HK-2 (cell line): Measurements from ENCODE around the gene COL13A1.

Experiments
- DNase-seq: peaks from one replicate; pipeline ENCODE4 v3.0.0-alpha.2; 2018; ENCODE audit not compliant: unreplicated experiment

Gene COL13A1

DNA sequence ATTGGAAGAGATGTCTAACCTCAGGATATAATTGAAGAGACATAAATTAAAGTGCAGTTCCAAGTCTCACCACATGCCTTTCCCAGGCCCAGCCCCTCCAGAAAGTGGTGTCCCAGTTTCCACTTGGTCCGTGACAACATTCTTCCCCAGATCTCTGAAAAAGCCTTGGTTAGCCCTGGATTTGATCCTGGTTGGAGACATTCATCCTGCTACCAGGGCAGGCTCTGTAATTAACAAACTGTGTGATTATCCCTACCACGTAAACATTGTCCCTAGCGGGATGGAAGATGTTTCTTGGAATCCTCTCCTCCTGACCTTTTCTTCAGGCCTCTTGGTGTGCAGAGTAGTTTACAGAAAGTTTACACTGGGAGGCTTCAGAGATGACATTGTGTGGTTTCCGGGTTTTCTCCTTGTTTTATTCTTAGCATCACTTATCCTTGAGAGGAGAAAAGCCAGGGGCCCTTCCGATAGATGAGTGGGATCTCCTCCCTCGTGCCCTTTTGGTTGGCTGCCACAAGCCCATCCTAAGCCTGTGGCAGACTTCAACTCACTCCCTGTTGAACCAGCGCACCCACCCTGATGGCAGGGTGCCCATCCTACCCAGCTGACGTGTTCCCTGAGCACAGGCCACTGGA, 83.8 kb downstream of the COL13A1 start:
- DNase-seq: no peak

DNA sequence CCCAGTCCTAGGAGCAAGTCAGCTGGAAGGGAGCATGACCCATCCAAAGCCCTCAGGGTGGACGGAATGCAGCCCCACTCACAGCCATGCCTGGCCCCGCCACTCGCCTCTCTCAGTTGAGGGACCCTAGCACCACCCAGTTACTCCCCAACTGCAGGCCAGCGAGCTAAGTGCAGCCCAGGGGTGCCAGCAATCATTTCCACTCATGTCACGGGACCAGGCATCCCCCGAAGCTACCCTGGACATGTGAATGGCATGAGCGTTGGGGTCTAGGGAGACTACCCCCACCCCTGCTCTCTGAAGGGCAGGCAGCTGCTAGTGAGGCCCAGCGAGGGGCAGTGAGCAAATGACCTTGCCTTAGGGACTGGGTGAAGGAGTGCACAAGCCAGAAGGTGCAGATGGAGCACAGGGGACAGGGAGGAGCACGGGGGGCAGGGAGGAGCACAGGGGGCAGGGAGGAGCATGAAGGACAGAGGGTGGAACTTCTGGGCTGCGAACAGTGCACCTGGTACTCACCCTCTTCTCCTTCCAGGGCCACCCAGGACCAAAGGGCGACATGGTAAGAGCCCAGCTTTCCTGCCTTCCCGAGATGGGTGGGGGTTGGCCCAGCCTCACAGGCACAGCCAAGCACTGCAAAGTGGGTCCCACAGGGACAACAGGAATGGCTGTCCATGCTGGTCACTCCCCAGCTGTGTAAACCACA, 87.3 kb downstream of the COL13A1 start:
- no peak for DNase-seq

GRCh38 chr10:69890065-69890847, 88.5 kb downstream of the COL13A1 start:
- no peak for DNase-seq

DNA sequence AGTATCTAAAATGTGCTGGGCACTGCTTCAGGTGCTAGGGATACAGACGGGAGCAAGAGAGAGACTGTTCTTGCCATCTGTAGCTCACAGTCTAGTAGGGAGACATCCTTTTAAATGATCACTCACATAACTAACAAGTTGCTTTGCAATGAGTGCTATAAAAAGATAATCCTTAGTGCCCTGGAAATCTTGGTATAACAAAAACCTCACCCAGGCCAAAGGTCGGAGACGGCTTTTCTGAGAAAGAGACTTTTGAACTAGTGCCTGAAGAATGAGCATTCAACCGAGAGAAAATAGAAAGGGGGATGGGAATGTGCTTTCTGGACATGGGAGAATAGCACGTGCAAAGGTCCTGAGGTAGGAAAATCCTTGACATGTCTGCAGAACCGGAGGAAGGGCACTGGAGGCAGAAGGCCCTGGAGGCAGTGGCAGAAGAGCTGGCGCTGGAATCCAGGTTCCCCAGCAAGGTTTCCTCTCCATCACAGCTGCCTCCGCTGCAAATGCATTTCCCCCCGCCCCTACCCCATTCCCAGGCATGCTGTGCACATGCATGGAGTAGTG, 89.4 kb downstream of the COL13A1 start:
- no peak for DNase-seq

DNA sequence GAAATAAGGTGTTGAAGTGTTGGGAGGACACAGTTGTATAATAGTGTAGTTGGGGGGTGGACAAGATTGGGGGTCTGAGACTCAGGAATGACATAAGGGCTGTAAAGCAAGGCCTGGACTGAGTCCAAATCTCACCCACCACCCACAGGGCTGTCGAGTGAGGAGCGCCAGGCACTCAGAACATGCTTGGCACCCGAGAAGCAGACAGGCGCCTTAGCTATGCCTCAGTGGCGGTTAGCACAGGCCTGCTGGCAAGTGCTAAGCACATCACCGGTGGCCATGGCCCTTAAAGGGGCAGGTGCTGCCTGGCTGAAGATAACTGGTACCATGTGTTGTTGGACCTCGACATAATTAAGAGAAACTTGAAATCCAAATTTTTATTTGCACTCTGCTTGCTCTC, 90.7 kb downstream of the COL13A1 start:
- DNase-seq: no peak

GRCh38 chr10:69892816-69893215, 91.1 kb downstream of the COL13A1 start:
- DNase-seq: no peak

DNA sequence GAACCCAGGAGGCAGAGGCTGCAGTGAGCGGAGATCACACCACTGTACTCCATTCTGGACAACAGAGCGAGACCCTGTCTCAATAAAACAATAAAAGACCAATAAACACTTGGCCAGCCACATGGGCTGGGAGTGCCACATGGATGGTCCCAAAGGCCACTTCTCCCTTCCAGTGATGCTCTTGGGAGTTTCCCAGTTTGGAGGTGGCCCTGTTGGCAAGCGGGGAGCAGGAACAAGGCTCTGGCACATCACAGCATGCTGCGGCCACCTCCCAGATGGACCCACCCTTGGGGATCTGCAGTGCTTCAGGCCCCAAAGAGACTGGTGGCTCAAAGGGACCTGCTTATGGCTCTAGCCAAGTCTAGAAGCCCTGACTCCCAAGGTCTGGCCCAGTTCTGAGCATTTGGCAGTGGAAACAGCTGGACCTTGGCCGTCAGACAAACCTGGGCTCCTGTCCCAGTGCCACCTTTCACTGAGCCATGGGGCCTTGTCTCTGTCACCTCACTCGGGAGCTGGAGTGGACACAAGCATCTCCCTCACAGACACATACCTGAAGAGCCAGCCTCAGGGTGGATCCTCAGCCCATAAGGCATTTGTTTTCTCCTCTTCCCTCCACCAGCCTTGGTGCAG, 91.7 kb downstream of the COL13A1 start:
- DNase-seq: no peak

GRCh38 chr10:69894156-69894555, 92.5 kb downstream of the COL13A1 start:
- DNase-seq: no peak

DNA sequence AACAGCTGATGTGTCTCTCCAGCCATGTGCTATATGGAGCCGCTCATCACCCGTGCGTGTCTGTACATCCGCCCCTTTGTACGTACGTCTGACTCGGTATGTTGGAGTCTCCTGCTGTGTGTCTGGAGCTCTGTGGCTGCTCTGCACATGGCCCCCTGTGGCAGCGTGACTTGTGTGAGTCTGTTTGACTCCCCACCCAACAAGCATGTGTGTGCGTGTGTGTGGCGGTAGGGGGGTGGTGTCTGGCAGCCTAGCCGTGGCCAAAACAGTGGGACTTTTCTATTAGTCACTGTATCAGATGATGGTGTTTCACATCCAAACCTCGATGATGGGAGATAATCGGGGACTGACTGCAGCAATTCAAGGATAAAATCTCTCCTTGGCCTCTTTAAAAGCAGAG, 94.1 kb downstream of the COL13A1 start:
- no peak for DNase-seq

GRCh38 chr10:69896606-69897231, 95.0 kb downstream of the COL13A1 start:
- DNase-seq: no peak

GRCh38 chr10:69897432-69897831, 95.7 kb downstream of the COL13A1 start:
- no peak for DNase-seq

DNA sequence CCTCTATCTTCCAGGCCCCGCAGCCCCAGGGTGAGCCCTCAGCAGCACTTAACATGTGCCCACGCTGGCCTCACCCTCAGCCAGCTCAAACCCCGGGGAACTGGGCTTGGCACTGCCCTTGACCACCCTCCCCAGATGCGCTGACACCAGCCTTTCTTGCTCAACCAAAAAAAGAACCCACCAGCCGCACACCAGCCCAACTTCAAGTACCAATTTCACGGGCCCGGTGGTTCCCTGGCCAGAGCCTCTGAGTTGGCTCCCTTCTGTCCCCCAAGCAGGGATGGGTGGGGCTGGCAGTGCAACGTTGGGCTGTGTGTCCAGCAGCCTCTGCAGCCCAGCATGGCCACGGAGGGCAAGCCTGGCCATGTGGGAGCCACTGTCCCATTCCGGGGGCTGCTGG, 96.3 kb downstream of the COL13A1 start:
- DNase-seq: no peak

DNA sequence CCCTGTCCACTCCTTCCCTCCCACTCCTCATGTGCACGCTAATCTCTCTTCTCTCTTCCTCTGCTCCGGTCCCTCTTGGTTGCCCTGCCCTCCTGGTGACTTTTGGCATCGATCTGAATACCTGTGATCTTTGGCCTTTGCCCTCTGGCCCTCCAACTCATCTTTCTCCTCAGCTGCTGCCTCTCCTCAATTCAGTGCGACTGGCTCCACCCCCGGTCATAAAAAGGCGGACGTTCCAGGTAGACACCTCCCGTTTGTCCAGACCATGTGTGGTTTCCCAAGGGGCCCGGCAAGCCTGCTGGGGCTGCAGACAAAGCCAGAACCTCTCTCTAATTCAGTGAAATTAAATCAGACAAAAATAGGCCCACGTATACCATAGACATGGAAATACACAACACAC, 96.8 kb downstream of the COL13A1 start:
- no peak for DNase-seq

GRCh38 chr10:69898941-69899340, 97.2 kb downstream of the COL13A1 start:
- DNase-seq: no peak

DNA sequence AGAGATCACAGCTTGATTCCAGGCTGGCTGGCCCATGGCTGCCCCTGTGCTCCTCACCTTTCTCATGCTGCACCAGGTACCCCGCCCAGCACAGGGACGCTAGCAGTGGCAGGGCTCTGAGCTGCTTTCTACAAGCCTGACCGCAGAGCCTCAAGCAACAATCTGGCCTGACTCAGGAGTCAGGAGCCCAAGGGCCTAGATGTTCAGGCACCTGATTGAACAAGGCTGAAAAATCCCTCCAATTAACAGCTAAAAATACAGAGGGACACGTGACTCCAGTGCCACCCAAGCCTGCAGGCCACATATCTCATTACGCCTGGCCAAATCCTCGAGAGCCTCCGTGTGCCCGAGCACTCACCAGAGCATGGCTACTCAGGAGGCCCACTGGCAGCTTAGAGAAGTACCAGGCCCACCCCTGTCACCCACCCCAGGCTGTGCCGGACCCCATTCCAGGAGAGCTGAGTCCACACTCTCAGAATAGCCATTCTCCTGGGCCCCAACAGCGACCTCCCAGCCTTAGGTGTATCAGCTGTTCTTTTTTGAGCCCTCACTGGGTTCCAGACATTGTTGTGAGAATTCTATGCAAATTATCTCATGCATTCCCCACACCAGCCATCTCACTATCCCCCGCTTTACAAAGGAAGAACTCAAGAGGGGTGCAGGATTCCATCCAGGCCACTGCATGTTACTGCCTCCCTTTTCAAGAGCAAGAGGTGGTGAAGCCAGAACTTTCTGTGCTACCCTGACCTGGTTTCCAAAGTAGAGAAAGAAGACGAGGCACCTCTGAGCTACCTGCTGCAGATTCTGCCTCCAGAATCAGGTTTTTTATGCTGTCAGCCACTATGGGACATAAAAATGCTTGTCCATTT, 98.3 kb downstream of the COL13A1 start:
- no peak for DNase-seq

DNA sequence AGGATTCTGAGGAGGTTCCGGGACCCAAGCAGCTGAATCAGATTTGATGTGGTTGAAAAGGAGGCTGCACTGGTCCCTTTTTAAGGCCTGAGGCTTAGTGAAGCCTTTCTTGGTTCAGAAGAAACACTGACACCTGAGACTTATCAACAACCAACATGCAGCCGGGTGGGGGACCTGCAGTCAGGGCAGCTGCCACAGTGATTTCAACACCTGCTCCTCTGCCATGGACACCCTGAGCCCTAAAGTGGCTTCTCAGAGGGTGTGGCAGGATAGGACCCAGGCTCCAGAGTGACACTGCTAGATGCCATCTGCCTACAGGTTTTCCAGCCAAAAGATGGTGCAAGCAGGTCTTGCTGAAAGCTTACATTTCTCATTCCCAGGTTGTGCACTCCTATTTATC, 99.3 kb downstream of the COL13A1 start:
- no peak for DNase-seq

GRCh38 chr10:69901628-69902505, 100.2 kb downstream of the COL13A1 start:
- DNase-seq: peak; percentile 35

DNA sequence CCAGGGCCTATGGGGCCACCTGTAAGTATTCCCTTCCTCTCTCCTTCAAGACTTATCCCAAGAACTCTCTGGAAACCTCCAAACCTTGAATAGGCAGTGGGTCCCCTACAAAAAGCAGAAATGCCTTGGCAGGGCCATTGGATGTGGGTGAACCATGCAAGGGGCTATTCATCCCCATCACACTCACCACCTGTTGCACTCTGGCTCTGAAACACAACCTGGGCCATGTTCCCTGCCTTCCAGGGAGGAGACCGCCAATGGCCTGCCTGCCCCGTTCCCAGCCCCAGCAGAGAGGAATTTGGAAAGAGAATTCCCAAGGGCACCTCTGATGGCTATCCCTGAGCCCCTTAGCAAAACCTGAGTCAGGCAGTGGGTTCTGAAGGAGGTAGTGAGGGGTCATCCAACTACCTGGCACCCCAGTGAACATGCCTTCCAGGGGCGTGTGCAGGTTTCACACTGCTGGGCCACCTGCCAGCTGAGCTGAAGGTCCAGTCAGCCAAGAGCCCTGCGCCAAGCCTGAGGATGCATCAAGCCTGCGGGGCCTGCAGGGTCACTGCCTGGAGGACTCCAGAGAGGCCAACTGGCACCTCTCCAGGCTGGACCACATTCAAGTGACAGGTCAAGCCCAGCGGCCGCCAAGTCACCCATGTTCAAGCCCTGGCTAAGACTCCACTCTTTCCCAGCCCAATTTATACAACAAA, 101.3 kb downstream of the COL13A1 start:
- DNase-seq: no peak

DNA sequence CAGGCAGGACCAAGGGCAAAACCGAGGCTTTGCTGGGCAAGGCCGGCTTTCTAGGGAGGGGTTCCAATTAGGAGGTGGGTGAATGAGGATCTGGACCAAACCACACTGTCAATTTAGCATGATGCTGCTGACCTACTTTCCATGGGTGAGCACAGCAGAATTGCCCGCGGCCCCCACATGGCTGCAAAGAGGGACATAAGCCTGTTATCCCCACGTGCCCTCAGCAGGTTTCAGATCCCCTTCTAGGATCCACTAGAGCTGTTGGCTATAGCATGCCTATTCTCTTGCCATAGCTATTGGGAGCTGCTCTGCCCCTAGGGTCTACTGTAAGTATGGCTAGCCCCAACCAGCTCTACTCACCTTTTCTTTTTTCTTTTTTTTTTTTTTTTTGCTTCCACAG, 102.8 kb downstream of the COL13A1 start:
- no peak for DNase-seq
